Esophagus muscularis mucosa (tissue), 4 donors: ENCODE results near the gene NSMF. TPM values are rescaled to one million over a fixed set of nuclear protein-coding genes. Genes with fewer than 3 reads are reported as not detected.

Experiments
- DNase-seq: peaks from one replicate; pipeline ENCODE4 v3.0.0-alpha.2; 2017; ENCODE audit errors: extremely low spot score
- H3K27ac ChIP-seq, 4 donors: fragments of 200-600 bp; sonication (generic); replicated peaks in 1 of 4; 1 replicate in 3 of 4; 2 replicates in 1 of 4; pipeline ENCODE4 v1.5.1; 2016 to 2019; ENCODE audit warnings: mild to moderate bottlenecking in 1 of 4
- H3K27me3 ChIP-seq, 4 donors: fragments of 200-600 bp; sonication (generic); one replicate each; pipeline versions ENCODE4 v1.5.1 to v1.6.0; 2016 to 2019
- H3K36me3 ChIP-seq, 4 donors: fragments of 200-600 bp; sonication (generic); one replicate each; pipeline ENCODE4 v1.5.1; 2016 to 2019
- H3K4me1 ChIP-seq, 4 donors: fragments of 200-600 bp; sonication (generic); one replicate each; pipeline ENCODE4 v1.5.1; 2016 to 2019
- H3K4me3 ChIP-seq, 4 donors: fragments of 200-600 bp; sonication (generic); 1 replicate in 2 of 4; 2 replicates in 2 of 4; pipeline ENCODE4 v1.5.1; 2016 to 2019; ENCODE audit warnings: mild to moderate bottlenecking in 4 of 4, moderate library complexity in 1 of 4
- H3K9me3 ChIP-seq, 4 donors: fragments of 200-600 bp; sonication (generic); 1 replicate in 3 of 4; 2 replicates in 1 of 4; pipeline ENCODE4 v1.5.1; 2016 to 2019
- EP300 ChIP-seq: sonication (generic); formaldehyde crosslinking; IDR thresholded peaks from one replicate; pipeline ENCODE4 v1.6.1; 2017; ENCODE audit warnings: antibody characterized with exemption
- POLR2A ChIP-seq: fragments of 450-650 bp; IDR thresholded peaks from one replicate; pipeline ENCODE4 v1.6.1; 2017; ENCODE audit warnings: antibody characterized with exemption, moderate library complexity, mild to moderate bottlenecking, low read depth
- POLR2AphosphoS5 ChIP-seq, 2 donors: sonication (generic); formaldehyde crosslinking; IDR thresholded peaks; one replicate each; pipeline ENCODE4 v1.6.1; 2017; ENCODE audit warnings: antibody characterized with exemption in 2 of 2
- WGBS: methylation state at CpG from one replicate; pipeline ENCODE4 v1.1.5; 2018; 5-methylcytosine and 5-hydroxymethylcytosine counted together
- intact Hi-C: fragments of 100-400 bp; cut with DNase I; formaldehyde crosslinking; loops from one replicate; pipeline ENCODE4 v1.15.1; 2023
- total RNA-seq, 4 donors: library from RNA; depleted of rRNA; stranded (reverse); fragments of >200 nt; gene quantifications; one replicate each; pipeline versions ENCODE4 v1.1.0 to v1.2.1, GENCODE V29; 2016
- TF ChIP-seq, protein P1 (sequence below), 3 experiments: fragments of 200-600 bp in 2 of 3; fragments of 450-650 bp in 1 of 3; sonication (generic) in 2 of 3; IDR thresholded peaks; one replicate each; pipeline ENCODE4 v1.5.1; 2017 to 2019; ENCODE audit warnings: antibody characterized with exemption in 3 of 3, mild to moderate bottlenecking in 2 of 3, moderate library complexity in 1 of 3

Gene NSMF
- total RNA-seq, 4 donors from 2014 or later: 41.9 to 71.0 (median 58.9) TPM

DNA sequence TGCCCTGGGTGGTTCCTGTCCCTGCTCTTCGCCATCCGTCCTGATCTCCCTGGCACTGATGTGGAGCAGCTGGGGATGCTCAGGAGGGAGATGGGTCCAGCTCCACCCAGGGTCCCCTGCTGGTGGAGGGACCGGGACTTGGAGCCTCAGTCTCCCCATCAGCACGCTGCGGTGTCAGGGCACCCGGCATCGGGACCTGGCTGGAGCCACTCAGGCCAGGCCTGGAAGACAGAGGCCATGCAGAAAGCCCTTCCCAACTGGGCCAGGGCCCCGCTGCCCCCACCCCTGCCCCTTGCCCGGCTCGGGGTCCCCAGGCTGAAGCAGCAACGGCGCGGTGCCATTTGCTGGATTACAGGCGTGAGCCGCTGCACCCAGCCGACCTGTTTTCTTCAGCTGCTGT, 40.3 kb upstream of the NSMF start:
- Histone ChIP-seq H3K36me3 (peaks cover 0 to 53% (median 31%) of the 10 kb centered on the region in 4 donors), H3K27me3 (no peaks in the 10 kb centered on the region), H3K9me3 (no peaks in the 10 kb centered on the region), H3K27ac (no peak overlapping the region), H3K4me1 (no peaks in the 10 kb centered on the region), H3K4me3 (no peak overlapping the region)
- 90% methylated on average over 2 of the region's 16 CpGs for WGBS
- no peak for TF ChIP-seq POLR2A
- TF ChIP-seq EP300: no peak
- TF ChIP-seq POLR2AphosphoS5 (IDR thresholded peaks at IDR 0.05): no peak
- TF ChIP-seq, protein P1, sequence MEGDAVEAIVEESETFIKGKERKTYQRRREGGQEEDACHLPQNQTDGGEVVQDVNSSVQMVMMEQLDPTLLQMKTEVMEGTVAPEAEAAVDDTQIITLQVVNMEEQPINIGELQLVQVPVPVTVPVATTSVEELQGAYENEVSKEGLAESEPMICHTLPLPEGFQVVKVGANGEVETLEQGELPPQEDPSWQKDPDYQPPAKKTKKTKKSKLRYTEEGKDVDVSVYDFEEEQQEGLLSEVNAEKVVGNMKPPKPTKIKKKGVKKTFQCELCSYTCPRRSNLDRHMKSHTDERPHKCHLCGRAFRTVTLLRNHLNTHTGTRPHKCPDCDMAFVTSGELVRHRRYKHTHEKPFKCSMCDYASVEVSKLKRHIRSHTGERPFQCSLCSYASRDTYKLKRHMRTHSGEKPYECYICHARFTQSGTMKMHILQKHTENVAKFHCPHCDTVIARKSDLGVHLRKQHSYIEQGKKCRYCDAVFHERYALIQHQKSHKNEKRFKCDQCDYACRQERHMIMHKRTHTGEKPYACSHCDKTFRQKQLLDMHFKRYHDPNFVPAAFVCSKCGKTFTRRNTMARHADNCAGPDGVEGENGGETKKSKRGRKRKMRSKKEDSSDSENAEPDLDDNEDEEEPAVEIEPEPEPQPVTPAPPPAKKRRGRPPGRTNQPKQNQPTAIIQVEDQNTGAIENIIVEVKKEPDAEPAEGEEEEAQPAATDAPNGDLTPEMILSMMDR (IDR thresholded peaks at IDR 0.05): no peak
- no peak for DNase-seq
- intact Hi-C loops: no loop called here

DNA sequence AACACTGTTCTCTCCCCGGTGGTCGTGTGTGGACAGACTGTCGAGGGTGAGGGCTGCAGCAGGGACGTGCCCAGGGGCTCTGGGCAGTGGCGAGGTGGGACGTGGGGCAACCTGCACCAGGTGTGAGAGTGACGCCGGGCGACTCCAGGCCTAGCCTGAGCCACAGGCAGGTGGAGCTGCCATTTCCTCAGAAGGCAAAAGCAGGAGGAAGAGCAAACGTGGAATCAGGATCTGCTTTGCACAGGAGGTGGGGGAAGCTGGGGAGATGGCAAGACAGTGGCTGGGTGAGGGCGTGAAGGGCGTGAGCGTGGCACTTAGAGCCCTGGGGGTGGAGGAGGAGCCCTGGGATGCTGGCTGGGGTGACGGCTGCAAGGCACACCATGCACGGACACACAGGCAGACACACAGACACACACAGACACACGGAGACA, 39.6 kb upstream of the NSMF start:
- H3K4me3 ChIP-seq: no peak overlapping the region
- intact Hi-C loops: no loop called here
- 90% methylated on average over 11 of the region's 16 CpGs for WGBS
- DNase-seq: no peak
- H3K36me3 ChIP-seq: peaks cover 0 to 53% (median 31%) of the 10 kb centered on the region in 4 donors
- H3K27ac ChIP-seq: no peak overlapping the region
- no peaks in the 10 kb centered on the region for H3K9me3 ChIP-seq
- H3K27me3 ChIP-seq: no peaks in the 10 kb centered on the region
- TF ChIP-seq, protein P1 (IDR thresholded peaks at IDR 0.05): no peak
- TF ChIP-seq EP300: no peak
- no peak for TF ChIP-seq POLR2A
- TF ChIP-seq POLR2AphosphoS5 (IDR thresholded peaks at IDR 0.05): no peak
- peaks cover 0 to 4% (median under 1%) of the 10 kb centered on the region in 4 donors for H3K4me1 ChIP-seq

DNA sequence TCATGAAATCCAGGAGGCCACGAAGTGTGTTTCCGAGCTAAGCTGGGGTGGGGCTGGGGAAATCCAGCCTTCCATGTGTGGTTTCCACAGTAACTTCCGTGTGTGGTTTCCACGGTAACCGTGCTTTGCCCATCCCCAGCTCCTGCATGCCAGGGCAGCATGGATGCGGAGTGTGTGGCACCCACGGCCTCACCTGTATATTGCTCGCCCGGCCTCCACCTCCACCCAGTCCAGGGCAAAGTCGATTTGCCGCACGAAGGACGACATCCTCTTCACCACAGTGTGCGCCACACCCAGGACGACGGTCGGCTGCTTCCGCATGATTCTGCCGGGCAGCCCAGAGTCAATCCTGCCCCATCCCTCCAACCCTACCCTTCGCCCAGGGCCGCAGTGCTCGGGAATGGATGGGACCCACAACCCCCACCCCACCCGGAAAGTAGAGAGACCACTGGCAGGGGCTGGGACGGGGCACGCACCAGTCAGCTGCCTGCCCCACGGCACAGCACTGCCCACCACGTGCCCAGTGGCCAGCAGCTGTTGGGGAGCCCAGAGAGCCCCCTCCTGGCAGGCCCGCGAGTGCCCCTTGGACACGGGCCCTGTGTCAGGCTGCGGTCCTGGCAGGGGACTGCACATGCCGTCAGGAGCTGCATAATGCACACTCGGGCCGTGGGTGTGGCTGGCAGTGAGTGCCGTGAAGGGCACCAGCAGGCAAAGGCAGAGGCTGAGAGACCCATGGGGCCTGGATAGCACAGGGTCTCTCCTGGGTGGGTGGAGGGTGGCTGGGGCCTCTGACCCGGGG, 39.0 kb upstream of the NSMF start:
- H3K9me3 ChIP-seq: no peaks in the 10 kb centered on the region
- TF ChIP-seq POLR2A (no peak), POLR2AphosphoS5 (IDR thresholded peaks at IDR 0.05) (no peak), EP300 (no peak)
- TF ChIP-seq, protein P1 (IDR thresholded peaks at IDR 0.05): no peak
- H3K36me3 ChIP-seq: peaks cover 0 to 53% (median 31%) of the 10 kb centered on the region in 4 donors
- H3K4me3 ChIP-seq: no peak overlapping the region
- 90% methylated on average over 20 of the region's 36 CpGs for WGBS
- no peaks in the 10 kb centered on the region for H3K27me3 ChIP-seq
- intact Hi-C loops: no loop called here
- no peak for DNase-seq
- H3K4me1 ChIP-seq: peaks cover 0 to 4% (median 2%) of the 10 kb centered on the region in 4 donors
- no peak overlapping the region for H3K27ac ChIP-seq

DNA sequence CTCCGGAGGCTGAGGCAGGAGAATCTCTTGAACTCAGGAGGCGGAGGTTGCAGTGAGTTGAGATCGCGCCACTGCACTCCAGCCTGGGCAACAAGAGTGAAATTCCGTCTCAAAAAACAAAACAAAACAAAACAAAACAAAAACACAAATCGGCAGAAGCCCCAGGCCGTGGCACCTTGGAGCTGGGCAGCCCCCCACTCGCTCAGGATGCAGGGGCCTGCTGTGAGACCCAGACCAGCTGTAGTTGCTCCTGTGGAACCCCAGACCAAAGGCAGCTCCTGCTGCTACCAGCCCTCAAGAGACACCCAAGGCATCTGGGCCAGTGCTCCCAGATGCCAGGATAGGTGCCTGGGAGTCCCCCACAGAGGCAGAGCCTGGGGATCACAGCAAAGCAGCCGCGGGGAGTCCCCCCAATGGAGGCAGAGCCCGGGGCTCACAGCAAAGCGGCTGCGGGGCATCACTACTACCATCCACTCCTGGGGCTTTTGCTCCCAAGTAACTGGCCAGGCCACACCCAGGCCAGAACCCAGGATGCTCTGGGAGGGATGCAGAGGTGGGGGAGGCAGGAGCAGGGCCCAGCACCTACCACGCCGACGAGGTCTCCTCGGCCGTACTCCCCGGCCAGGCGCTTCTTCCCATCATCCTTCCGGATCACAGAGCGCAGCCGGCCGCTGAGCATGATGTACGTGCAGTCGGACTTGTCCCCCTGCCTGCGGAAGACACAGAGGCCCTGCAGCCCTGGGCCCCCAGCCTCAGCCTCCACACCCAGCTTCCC, 37.7 kb upstream of the NSMF start:
- H3K4me3 ChIP-seq: no peak overlapping the region
- no peaks in the 10 kb centered on the region for H3K27me3 ChIP-seq
- no peak overlapping the region for H3K27ac ChIP-seq
- H3K36me3 ChIP-seq: peaks cover 0 to 53% (median 31%) of the 10 kb centered on the region in 4 donors
- DNase-seq: no peak
- peaks cover 0 to 4% (median 2%) of the 10 kb centered on the region in 4 donors for H3K4me1 ChIP-seq
- TF ChIP-seq POLR2A (no peak), POLR2AphosphoS5 (IDR thresholded peaks at IDR 0.05) (no peak), EP300 (no peak)
- TF ChIP-seq, protein P1 (IDR thresholded peaks at IDR 0.05): no peak
- no peaks in the 10 kb centered on the region for H3K9me3 ChIP-seq
- WGBS: 93% methylated on average over 22 of the region's 27 CpGs
- intact Hi-C loops: no loop called here
